Esophagus squamous epithelium (tissue), 5 donors: ENCODE measurements around the gene SLC15A5. TPM values are rescaled to one million over a fixed set of nuclear protein-coding genes. Genes with fewer than 3 reads are reported as not detected.

Source experiments
- DNase-seq: peaks from one replicate; lab custom pipeline; 2025; lab: John Stamatoyannopoulos, UW
- H3K27ac ChIP-seq, 4 donors: fragments of 200-600 bp; sonication (generic); one replicate each; pipeline ENCODE4 v1.5.1; 2016 to 2019; ENCODE audit warnings: mild to moderate bottlenecking in 1 of 4
- H3K27me3 ChIP-seq, 4 donors: fragments of 200-600 bp; sonication (generic); 1 replicate in 3 of 4; 2 replicates in 1 of 4; pipeline versions ENCODE4 v1.5.1 to v1.6.0; 2017 to 2021; ENCODE audit warnings: antibody characterized with exemption in 1 of 4
- H3K36me3 ChIP-seq, 3 donors: fragments of 200-600 bp; sonication (generic); one replicate each; pipeline ENCODE4 v1.5.1; 2016 to 2019
- H3K4me1 ChIP-seq, 3 donors: fragments of 200-600 bp; sonication (generic); one replicate each; pipeline ENCODE4 v1.5.1; 2017 to 2019
- H3K4me3 ChIP-seq, 4 donors: fragments of 200-600 bp; sonication (generic); 1 replicate in 3 of 4; 2 replicates in 1 of 4; pipeline ENCODE4 v1.5.1; 2016 to 2019; ENCODE audit warnings: mild to moderate bottlenecking in 2 of 4, moderate library complexity in 1 of 4
- H3K9me3 ChIP-seq, 3 donors: fragments of 200-600 bp; sonication (generic); one replicate each; pipeline ENCODE4 v1.5.1; 2016 to 2019
- POLR2A ChIP-seq, 4 donors: fragments of 450-650 bp; IDR thresholded peaks; one replicate each; pipeline ENCODE4 v1.6.1; 2017; ENCODE audit warnings: antibody characterized with exemption in 4 of 4, mild to moderate bottlenecking in 4 of 4, moderate library complexity in 3 of 4
- WGBS, 2 donors: methylation state at CpG; one replicate each; pipeline ENCODE4 v1.1.5; 2018; 5-methylcytosine and 5-hydroxymethylcytosine counted together
- intact Hi-C: fragments of 100-400 bp; cut with DNase I; formaldehyde crosslinking; loops from one replicate; pipeline ENCODE4 v1.15.0; 2022
- total RNA-seq, 4 donors: library from RNA; depleted of rRNA; stranded (reverse); fragments of >200 nt; gene quantifications; one replicate each; pipeline ENCODE4 v1.1.0, GENCODE V29; 2016
- TF ChIP-seq, protein P1 (sequence below), 6 experiments: fragments of 450-650 bp in 4 of 6; fragments of 200-600 bp in 2 of 6; sonication (generic) in 2 of 6; IDR thresholded peaks; one replicate each; pipeline ENCODE4 v1.5.1; 2016 to 2019; ENCODE audit warnings: antibody characterized with exemption in 6 of 6, mild to moderate bottlenecking in 4 of 6, moderate library complexity in 4 of 6
- donor health status: DM: yes; HTN: yes; CAD: no.

Gene SLC15A5, protein sequence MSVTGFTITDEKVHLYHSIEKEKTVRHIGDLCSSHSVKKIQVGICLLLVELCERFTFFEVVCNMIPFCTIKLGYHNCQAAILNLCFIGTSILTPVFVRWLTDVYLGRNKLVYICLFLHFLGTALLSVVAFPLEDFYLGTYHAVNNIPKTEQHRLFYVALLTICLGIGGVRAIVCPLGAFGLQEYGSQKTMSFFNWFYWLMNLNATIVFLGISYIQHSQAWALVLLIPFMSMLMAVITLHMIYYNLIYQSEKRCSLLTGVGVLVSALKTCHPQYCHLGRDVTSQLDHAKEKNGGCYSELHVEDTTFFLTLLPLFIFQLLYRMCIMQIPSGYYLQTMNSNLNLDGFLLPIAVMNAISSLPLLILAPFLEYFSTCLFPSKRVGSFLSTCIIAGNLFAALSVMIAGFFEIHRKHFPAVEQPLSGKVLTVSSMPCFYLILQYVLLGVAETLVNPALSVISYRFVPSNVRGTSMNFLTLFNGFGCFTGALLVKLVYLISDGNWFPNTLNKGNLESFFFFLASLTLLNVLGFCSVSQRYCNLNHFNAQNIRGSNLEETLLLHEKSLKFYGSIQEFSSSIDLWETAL
- not detected for total RNA-seq

DNA sequence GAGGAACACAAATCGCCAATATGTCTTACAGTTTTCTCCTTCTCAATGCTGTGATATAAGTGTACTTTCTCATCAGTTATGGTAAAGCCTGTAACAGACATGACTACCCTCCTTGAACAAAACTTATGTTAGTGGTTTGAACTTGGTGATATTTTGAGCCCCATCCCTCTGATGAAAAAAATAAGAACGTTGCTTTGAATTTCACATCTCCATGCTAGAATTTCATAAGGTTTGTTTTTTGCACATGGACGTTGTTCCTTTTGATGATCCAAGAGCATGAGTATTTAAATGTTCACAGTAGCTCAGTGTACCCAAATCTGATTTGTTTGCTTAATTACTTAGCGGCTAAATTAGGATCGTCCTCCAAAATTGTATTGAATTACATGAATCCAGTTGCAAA lies at the start of gene SLC15A5:
Gene SLC15A5, minus strand, starts transcription at position 101 of the 400 bp plus-strand sequence. Its CDS starts 0 bp downstream, at position 101.
- intact Hi-C loops: no loop called here
- no peaks in the 10 kb centered on the region for H3K27me3 ChIP-seq
- no peaks in the 10 kb centered on the region for H3K4me1 ChIP-seq
- WGBS, 2 donors: 69 to 74% methylated on average over 5 of the region's 5 CpGs
- H3K27ac ChIP-seq: no peak within 1 kb of the TSS
- no peak for TF ChIP-seq POLR2A (IDR thresholded peaks at IDR 0.05)
- TF ChIP-seq, protein P1, sequence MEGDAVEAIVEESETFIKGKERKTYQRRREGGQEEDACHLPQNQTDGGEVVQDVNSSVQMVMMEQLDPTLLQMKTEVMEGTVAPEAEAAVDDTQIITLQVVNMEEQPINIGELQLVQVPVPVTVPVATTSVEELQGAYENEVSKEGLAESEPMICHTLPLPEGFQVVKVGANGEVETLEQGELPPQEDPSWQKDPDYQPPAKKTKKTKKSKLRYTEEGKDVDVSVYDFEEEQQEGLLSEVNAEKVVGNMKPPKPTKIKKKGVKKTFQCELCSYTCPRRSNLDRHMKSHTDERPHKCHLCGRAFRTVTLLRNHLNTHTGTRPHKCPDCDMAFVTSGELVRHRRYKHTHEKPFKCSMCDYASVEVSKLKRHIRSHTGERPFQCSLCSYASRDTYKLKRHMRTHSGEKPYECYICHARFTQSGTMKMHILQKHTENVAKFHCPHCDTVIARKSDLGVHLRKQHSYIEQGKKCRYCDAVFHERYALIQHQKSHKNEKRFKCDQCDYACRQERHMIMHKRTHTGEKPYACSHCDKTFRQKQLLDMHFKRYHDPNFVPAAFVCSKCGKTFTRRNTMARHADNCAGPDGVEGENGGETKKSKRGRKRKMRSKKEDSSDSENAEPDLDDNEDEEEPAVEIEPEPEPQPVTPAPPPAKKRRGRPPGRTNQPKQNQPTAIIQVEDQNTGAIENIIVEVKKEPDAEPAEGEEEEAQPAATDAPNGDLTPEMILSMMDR (IDR thresholded peaks at IDR 0.05): no peak
- no peak for DNase-seq
- no peaks in the 10 kb centered on the region for H3K9me3 ChIP-seq
- no peaks in the 10 kb centered on the region for H3K36me3 ChIP-seq
- no peak within 1 kb of the TSS for H3K4me3 ChIP-seq

DNA sequence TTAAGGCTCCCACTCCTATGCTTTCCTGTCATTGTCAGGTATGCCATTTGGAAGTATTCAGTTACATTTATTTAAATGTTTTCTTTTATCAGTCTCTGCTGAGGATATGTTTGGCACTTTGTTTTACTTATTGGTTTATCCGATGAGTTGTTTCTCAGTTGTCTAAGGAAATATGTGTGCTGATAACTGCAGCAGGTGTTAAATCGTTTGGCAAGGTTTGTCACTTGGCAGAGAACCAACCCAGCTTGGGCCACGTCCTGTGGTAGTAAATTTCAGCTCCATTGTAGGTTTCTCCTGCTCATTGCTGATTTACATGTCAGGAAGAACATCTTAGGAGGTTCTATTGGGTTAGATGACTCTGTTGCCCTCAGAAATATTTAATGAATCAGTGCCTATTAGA lies 47.9 kb upstream of the SLC15A5 start:
- H3K4me1 ChIP-seq: peaks cover 0 to 12% (median 0%) of the 10 kb centered on the region in 3 donors
- TF ChIP-seq POLR2A (IDR thresholded peaks at IDR 0.05): no peak
- TF ChIP-seq, protein P1 (IDR thresholded peaks at IDR 0.05): no peak
- no peaks in the 10 kb centered on the region for H3K36me3 ChIP-seq
- H3K27me3 ChIP-seq: no peaks in the 10 kb centered on the region
- H3K4me3 ChIP-seq: no peak overlapping the region
- DNase-seq: no peak
- no peaks in the 10 kb centered on the region for H3K9me3 ChIP-seq
- intact Hi-C loops: no loop called here
- WGBS, 2 donors: 14% methylated on average over 3 of the region's 3 CpGs
- no peak overlapping the region for H3K27ac ChIP-seq

DNA sequence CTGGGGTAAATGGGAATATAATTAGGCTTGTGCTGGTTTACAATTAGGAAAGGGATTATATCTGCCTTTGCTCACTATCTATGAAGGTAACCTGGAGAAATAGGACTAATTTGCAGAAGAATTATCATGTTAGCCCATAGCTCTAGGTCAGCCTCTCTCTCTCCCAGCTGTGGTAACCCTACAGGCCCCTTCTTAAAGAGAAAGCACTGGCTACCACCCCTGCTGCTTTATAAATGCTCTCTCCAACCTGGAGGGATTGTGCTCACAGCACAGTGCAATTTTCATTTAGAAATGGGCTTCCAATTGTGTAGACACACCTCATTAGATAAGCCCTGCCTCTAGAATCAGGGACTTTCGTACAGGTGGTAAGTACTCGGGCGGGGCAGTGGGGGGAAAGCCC lies 47.3 kb upstream of the SLC15A5 start:
- H3K9me3 ChIP-seq: no peaks in the 10 kb centered on the region
- WGBS, 2 donors: 74 to 79% methylated on average over 3 of the region's 3 CpGs
- no peak overlapping the region for H3K27ac ChIP-seq
- DNase-seq: no peak
- H3K4me3 ChIP-seq: no peak overlapping the region
- H3K27me3 ChIP-seq: no peaks in the 10 kb centered on the region
- peaks cover 0 to 12% (median 0%) of the 10 kb centered on the region in 3 donors for H3K4me1 ChIP-seq
- H3K36me3 ChIP-seq: no peaks in the 10 kb centered on the region
- no peak for TF ChIP-seq POLR2A (IDR thresholded peaks at IDR 0.05)
- TF ChIP-seq, protein P1 (IDR thresholded peaks at IDR 0.05): no peak
- intact Hi-C loops: no loop called here

DNA sequence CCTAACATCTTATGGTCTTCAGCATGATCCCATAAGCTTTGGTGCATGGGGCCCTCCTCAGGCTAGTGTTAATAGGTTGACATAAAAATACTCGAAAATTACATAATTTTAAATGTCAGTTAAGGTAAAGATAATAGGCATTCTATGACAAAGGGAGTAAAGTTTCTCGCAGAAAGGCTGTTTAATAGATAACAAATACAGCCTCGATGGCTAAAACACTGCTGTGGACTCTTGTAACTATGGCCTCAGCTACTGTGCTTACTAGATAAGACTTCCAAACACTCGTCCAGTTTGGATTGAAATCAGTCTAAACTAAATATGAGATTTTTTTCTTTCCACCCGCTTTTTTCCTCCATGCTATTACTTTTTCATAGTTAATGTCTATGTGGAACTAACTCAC lies 46.8 kb upstream of the SLC15A5 start:
- H3K4me3 ChIP-seq: no peak overlapping the region
- intact Hi-C loops: no loop called here
- no peak for TF ChIP-seq POLR2A (IDR thresholded peaks at IDR 0.05)
- TF ChIP-seq, protein P1 (IDR thresholded peaks at IDR 0.05): no peak
- H3K27me3 ChIP-seq: no peaks in the 10 kb centered on the region
- H3K36me3 ChIP-seq: no peaks in the 10 kb centered on the region
- H3K4me1 ChIP-seq: peaks cover 0 to 12% (median 0%) of the 10 kb centered on the region in 3 donors
- H3K27ac ChIP-seq: no peak overlapping the region
- no peaks in the 10 kb centered on the region for H3K9me3 ChIP-seq
- 65% methylated on average over 5 of the region's 5 CpGs for WGBS, 2 donors
- no peak for DNase-seq

DNA sequence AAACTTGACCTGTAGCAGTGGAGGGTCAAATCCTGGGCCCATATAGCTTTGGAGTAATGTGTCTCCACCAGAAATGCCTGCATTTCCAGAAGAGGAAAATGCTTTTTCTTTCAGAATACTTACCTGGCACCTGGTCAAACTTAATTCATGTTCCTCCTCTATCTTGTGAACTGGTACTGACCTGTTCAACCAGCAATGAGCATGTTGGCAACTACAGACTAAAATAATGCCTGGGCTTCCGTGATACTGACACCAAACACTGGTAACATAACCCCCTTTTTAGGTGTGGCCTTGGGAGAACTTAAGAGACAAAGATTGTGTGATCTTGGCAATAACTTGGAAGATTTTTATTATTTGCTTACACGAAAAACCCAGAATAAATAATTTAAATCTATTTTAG lies 46.2 kb upstream of the SLC15A5 start:
- Histone ChIP-seq H3K9me3 (no peaks in the 10 kb centered on the region), H3K4me1 (peaks cover 0 to 12% (median 0%) of the 10 kb centered on the region in 3 donors), H3K4me3 (no peak overlapping the region), H3K36me3 (no peaks in the 10 kb centered on the region), H3K27me3 (no peaks in the 10 kb centered on the region), H3K27ac (no peak overlapping the region)
- TF ChIP-seq, protein P1 (IDR thresholded peaks at IDR 0.05): no peak
- no peak for TF ChIP-seq POLR2A (IDR thresholded peaks at IDR 0.05)
- intact Hi-C loops: no loop called here
- no peak for DNase-seq
- 22 to 58% methylated on average over 2 of the region's 2 CpGs for WGBS, 2 donors
